ENCODE measurements around the gene SLC1A2. TPM values are rescaled to one million over a fixed set of nuclear protein-coding genes. Genes with fewer than 3 reads are reported as not detected.

Gene SLC1A2
- total RNA-seq, 2 donors from 2014 or later = 7.1 to 13.5 TPM

DNA sequence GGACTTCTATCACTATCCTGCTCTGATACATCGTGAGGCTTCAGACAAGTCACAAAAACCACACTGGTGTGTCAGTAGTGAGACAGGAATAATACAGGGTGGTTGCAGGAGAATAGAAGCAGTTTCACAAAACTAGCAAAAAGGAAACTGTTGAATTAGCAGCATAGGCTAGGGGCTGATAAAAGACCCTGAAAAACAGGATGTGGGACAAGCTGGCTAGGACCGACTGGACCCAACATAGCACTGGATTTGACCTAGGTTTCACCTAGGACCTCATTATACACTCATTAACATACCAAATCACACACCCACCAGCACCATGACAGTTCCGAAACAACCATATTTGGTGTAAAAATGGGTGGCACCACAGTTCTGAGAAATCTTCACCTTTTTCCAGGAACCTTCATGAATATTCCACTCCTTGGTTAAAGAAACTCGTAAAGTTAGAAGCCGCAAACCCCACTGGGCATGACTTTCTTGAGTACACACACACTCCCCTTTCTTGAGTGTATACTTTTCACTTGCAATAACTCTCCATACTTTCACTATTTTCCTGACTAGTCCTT lies 76.2 kb downstream of the SLC1A2 start:
- no peaks in the 10 kb centered on the region for H3K4me1 Mint-ChIP-seq
- no peak overlapping the region for H3K27ac Mint-ChIP-seq
- no peaks in the 10 kb centered on the region for H3K36me3 Mint-ChIP-seq (ENCODE audit: low read depth)
- H3K27ac ChIP-seq (ENCODE audit: low read depth, low read length) = no peak overlapping the region
- WGBS, 2 experiments (ENCODE audit: insufficient coverage in 1 of 2, insufficient read length in 1 of 2) = 94 to 100% methylated on average over 1 to 5 of the region's 5 CpGs
- H3K4me3 ChIP-seq (ENCODE audit: low read length) = no peak overlapping the region
- H3K9me3 Mint-ChIP-seq = no peaks in the 10 kb centered on the region
- TF ChIP-seq, protein P1, sequence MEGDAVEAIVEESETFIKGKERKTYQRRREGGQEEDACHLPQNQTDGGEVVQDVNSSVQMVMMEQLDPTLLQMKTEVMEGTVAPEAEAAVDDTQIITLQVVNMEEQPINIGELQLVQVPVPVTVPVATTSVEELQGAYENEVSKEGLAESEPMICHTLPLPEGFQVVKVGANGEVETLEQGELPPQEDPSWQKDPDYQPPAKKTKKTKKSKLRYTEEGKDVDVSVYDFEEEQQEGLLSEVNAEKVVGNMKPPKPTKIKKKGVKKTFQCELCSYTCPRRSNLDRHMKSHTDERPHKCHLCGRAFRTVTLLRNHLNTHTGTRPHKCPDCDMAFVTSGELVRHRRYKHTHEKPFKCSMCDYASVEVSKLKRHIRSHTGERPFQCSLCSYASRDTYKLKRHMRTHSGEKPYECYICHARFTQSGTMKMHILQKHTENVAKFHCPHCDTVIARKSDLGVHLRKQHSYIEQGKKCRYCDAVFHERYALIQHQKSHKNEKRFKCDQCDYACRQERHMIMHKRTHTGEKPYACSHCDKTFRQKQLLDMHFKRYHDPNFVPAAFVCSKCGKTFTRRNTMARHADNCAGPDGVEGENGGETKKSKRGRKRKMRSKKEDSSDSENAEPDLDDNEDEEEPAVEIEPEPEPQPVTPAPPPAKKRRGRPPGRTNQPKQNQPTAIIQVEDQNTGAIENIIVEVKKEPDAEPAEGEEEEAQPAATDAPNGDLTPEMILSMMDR (conservative IDR thresholded peaks at IDR 0.05) = no peak
- H3K9me3 ChIP-seq (ENCODE audit: control insufficient read depth, low read length) = no peaks in the 10 kb centered on the region
- no peaks in the 10 kb centered on the region for H3K27me3 ChIP-seq (ENCODE audit: control insufficient read depth, insufficient read depth, low read length, poor library complexity, severe bottlenecking)
- H3K4me3 Mint-ChIP-seq = no peak overlapping the region
- DNase-seq = no peak
- peaks cover 11% of the 10 kb centered on the region for H3K27me3 Mint-ChIP-seq (ENCODE audit: insufficient read depth)
- H3K9ac ChIP-seq (ENCODE audit: extremely low read depth, low read length, poor library complexity, severe bottlenecking) = no peak overlapping the region
- no peaks in the 10 kb centered on the region for H3K36me3 ChIP-seq (ENCODE audit: control insufficient read depth, insufficient read depth, low read length)
- peaks cover 3% of the 10 kb centered on the region for H3K4me1 ChIP-seq (ENCODE audit: control insufficient read depth, insufficient read depth, low read length)

DNA sequence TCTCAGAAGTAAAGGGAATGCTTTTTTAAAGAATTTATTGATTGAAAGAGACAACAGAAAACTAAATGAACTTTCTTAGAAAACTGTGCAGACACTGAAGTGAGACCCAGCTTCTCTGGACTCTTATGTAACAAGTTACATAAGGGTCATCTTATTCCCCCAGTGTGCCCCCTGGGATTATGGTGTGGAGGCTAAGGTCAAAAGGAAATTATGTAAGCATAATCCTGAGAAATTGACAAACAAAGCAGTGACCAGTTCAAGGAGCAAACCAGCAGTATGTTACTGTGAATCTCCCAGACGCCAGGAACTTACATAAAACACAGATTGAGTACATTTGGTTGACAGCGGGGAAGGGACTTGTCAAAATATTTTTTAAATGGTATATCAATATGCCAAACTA lies 78.6 kb downstream of the SLC1A2 start:
- DNase-seq = no peak
- Histone ChIP-seq H3K4me3 (ENCODE audit: low read length) (no peak overlapping the region), H3K4me1 (ENCODE audit: control insufficient read depth, insufficient read depth, low read length) (peaks cover 3% of the 10 kb centered on the region), H3K27ac (ENCODE audit: low read depth, low read length) (no peak overlapping the region), H3K9me3 (ENCODE audit: control insufficient read depth, low read length) (peaks cover 13% of the 10 kb centered on the region), H3K9ac (ENCODE audit: extremely low read depth, low read length, poor library complexity, severe bottlenecking) (no peak overlapping the region), H3K27me3 (ENCODE audit: control insufficient read depth, insufficient read depth, low read length, poor library complexity, severe bottlenecking) (no peaks in the 10 kb centered on the region), H3K36me3 (ENCODE audit: control insufficient read depth, insufficient read depth, low read length) (no peaks in the 10 kb centered on the region)
- TF ChIP-seq, protein P1 (conservative IDR thresholded peaks at IDR 0.05) = no peak
- H3K27me3 Mint-ChIP-seq (ENCODE audit: insufficient read depth) = no peaks in the 10 kb centered on the region
- no peak overlapping the region for H3K4me3 Mint-ChIP-seq
- no peaks in the 10 kb centered on the region for H3K4me1 Mint-ChIP-seq
- 85 to 97% methylated on average over 2 of the region's 2 CpGs for WGBS, 2 experiments (ENCODE audit: insufficient coverage in 1 of 2, insufficient read length in 1 of 2)
- no peak overlapping the region for H3K27ac Mint-ChIP-seq
- H3K9me3 Mint-ChIP-seq = no peaks in the 10 kb centered on the region
- H3K36me3 Mint-ChIP-seq (ENCODE audit: low read depth) = no peaks in the 10 kb centered on the region

DNA sequence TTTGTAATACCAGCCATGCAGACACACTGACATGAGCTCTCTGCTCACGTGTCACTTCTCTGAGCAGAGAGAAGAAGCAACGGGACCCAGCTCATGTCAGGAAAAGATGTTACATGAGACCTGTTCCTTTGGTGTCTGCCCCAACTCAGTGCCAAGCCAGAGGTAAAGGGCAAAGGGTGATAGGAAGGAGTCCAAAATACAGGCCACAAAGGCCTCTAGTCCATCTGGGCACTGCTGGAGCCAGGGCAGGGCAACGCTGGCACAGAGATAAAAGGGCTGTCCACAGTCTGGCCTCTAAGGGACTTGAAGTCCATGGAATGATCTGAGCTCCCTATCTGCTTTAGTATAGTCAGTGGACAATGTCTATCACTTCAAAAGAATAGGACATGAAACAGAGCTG lies 79.3 kb downstream of the SLC1A2 start:
- peaks cover 3% of the 10 kb centered on the region for H3K4me1 ChIP-seq (ENCODE audit: control insufficient read depth, insufficient read depth, low read length)
- TF ChIP-seq, protein P1 (conservative IDR thresholded peaks at IDR 0.05) = no peak
- 95 to 96% methylated on average over 3 of the region's 3 CpGs for WGBS, 2 experiments (ENCODE audit: insufficient coverage in 1 of 2, insufficient read length in 1 of 2)
- no peak overlapping the region for H3K4me3 Mint-ChIP-seq
- no peaks in the 10 kb centered on the region for H3K4me1 Mint-ChIP-seq
- H3K9ac ChIP-seq (ENCODE audit: extremely low read depth, low read length, poor library complexity, severe bottlenecking) = no peak overlapping the region
- peaks cover 13% of the 10 kb centered on the region for H3K9me3 ChIP-seq (ENCODE audit: control insufficient read depth, low read length)
- H3K9me3 Mint-ChIP-seq = no peaks in the 10 kb centered on the region
- H3K36me3 Mint-ChIP-seq (ENCODE audit: low read depth) = no peaks in the 10 kb centered on the region
- H3K36me3 ChIP-seq (ENCODE audit: control insufficient read depth, insufficient read depth, low read length) = no peaks in the 10 kb centered on the region
- no peak overlapping the region for H3K27ac Mint-ChIP-seq
- H3K4me3 ChIP-seq (ENCODE audit: low read length) = no peak overlapping the region
- H3K27me3 ChIP-seq (ENCODE audit: control insufficient read depth, insufficient read depth, low read length, poor library complexity, severe bottlenecking) = no peaks in the 10 kb centered on the region
- no peaks in the 10 kb centered on the region for H3K27me3 Mint-ChIP-seq (ENCODE audit: insufficient read depth)
- DNase-seq = no peak
- no peak overlapping the region for H3K27ac ChIP-seq (ENCODE audit: low read depth, low read length)
